COLO829 (cell line): ENCODE data around the gene IVL.

ENCODE experiments used
- DNase-seq: peaks from one replicate; pipeline ENCODE4 v3.0.0; 2012; ENCODE audit warnings: low spot score

The IVL gene

GRCh38 chr1:152954436-152954835 is 46.1 kb downstream of the IVL start:
- DNase-seq, result no peak

DNA sequence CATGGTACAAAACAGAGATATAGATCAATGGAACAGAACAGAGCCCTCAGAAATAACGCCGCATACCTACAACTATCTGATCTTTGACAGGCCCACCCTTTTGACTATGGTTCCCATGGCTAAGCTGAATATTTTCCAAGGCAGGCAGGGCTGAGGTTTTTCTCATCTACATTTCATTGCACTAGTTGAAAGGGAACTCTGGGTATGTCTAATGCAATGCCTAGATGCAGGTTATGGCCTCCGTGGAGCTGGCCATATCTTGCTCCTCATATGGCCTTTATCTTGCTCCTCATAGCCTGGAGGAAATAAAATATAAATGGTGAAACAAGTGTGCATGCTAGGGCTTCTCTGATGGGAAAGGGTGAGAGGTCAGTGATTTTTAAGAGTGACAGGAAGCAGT is 49.2 kb downstream of the IVL start:
- no peak for DNase-seq

GRCh38 chr1:152959273-152959672 is 50.9 kb downstream of the IVL start:
- DNase-seq, result no peak

DNA sequence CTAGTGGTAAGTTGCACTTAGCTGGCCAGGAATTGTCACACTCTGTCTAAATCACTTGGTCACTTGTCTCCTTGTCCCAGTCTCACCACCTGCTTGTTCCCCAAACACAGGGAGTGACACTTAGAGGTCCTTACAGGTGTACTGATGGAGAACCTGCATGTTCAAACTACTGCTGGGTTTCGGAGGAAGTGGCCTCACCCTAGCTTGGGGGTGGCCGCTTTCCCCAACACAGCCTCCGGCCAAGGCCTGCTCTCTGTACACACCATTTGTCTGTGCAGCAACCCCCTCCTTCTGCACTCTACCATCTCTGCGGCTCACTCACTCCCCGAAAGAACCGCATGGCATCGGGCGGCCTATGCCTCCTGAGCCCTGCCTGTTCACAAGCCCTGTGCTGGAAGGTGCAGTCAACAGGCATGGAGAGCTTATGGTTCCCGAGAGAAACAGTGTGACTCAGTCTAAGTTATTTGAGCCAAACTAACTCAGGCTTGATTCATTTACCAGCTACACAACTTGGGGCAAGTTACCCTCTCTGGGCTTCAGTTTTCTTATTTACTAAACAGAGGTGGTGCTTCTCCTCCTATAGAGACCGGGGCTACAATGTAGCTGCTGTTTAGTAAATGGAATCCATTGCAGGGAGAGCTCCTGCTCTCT is 51.6 kb downstream of the IVL start:
- no peak for DNase-seq

GRCh38 chr1:152960452-152961044 is 52.2 kb downstream of the IVL start:
- no peak for DNase-seq
